Hepatocyte (in vitro differentiated cells): ENCODE results near the gene RAB28. TPM values are rescaled to one million over a fixed set of nuclear protein-coding genes. Genes with fewer than 3 reads are reported as not detected.

ENCODE experiments used
- DNase-seq: peaks from one replicate; pipeline ENCODE4 v3.0.0-alpha.2; 2016; ENCODE audit warnings: low spot score
- H2AFZ ChIP-seq: fragments of 200-600 bp; sonication (generic); 2 replicates; pipeline ENCODE4 v1.6.0; 2016; ENCODE audit warnings: antibody characterized with exemption, mild to moderate bottlenecking
- H3K27ac ChIP-seq: fragments of 200-600 bp; sonication (generic); 2 replicates; pipeline ENCODE4 v1.5.1; 2016; ENCODE audit warnings: mild to moderate bottlenecking
- H3K27me3 ChIP-seq: fragments of 200-600 bp; sonication (generic); 2 replicates; pipeline ENCODE4 v1.6.1; 2016
- H3K36me3 ChIP-seq: fragments of 200-600 bp; sonication (generic); replicated peaks from 2 replicates; pipeline ENCODE4 v1.5.1; 2016; ENCODE audit warnings: low read depth; ENCODE audit not compliant: insufficient read depth
- H3K4me1 ChIP-seq: fragments of 200-600 bp; sonication (generic); 2 replicates; pipeline ENCODE4 v1.5.1; 2016; ENCODE audit warnings: mild to moderate bottlenecking, moderate library complexity; ENCODE audit not compliant: insufficient read depth
- H3K4me2 ChIP-seq: fragments of 200-600 bp; sonication (generic); 2 replicates; pipeline ENCODE4 v1.6.0; 2016
- H3K4me3 ChIP-seq: fragments of 200-600 bp; sonication (generic); 2 replicates; pipeline ENCODE4 v1.5.1; 2016; ENCODE audit warnings: mild to moderate bottlenecking
- H3K79me2 ChIP-seq: fragments of 200-600 bp; sonication (generic); 2 replicates; pipeline ENCODE4 v1.6.0; 2017; ENCODE audit warnings: mild to moderate bottlenecking
- H3K9me2 ChIP-seq: fragments of 200-600 bp; sonication (generic); replicated peaks from 2 replicates; pipeline ENCODE4 v1.6.0; 2017; ENCODE audit warnings: mild to moderate bottlenecking; ENCODE audit not compliant: insufficient read depth
- H3K9me3 ChIP-seq: fragments of 200-600 bp; sonication (generic); 2 replicates; pipeline ENCODE4 v1.5.1; 2016; ENCODE audit warnings: low read depth, mild to moderate bottlenecking
- H4K20me1 ChIP-seq: fragments of 200-600 bp; sonication (generic); 2 replicates; pipeline ENCODE4 v1.6.0; 2016; ENCODE audit warnings: mild to moderate bottlenecking; ENCODE audit not compliant: insufficient read depth, poor library complexity, severe bottlenecking
- CTCF ChIP-seq: fragments of 200-600 bp; sonication (generic); IDR thresholded peaks from 2 replicates; pipeline ENCODE4 v1.5.1; 2016; ENCODE audit warnings: antibody characterized with exemption, mild to moderate bottlenecking; ENCODE audit not compliant: poor library complexity
- EZH2 ChIP-seq: fragments of 200-600 bp; sonication (generic); IDR thresholded peaks from 2 replicates; pipeline ENCODE4 v1.6.1; 2016; ENCODE audit warnings: antibody characterized with exemption, mild to moderate bottlenecking, borderline replicate concordance
- EZH2phosphoT487 ChIP-seq: fragments of 200-600 bp; sonication (generic); IDR thresholded peaks from one replicate; pipeline ENCODE4 v1.6.1; 2018; ENCODE audit warnings: antibody characterized with exemption, mild to moderate bottlenecking, low read depth, moderate library complexity; ENCODE audit not compliant: unreplicated experiment, severe bottlenecking
- WGBS: methylation state at CpG from one replicate; pipeline ENCODE4 v1.1.6; 2016; ENCODE audit warnings: low lambda C conversion rate; ENCODE audit errors: missing lambda C conversion rate; 5-methylcytosine and 5-hydroxymethylcytosine counted together
- polyA plus RNA-seq: library from polyadenylated mRNA; unstranded; fragments of >200 nt; fragmentation: Nextera tagmentation; extraction: Ambion mirVana; gene quantifications from 2 replicates; pipeline ENCODE4 v1.2.1, GENCODE V29; 2016
- total RNA-seq: library from RNA; depleted of rRNA; stranded (reverse); fragments of >200 nt; gene quantifications from 2 replicates; pipeline ENCODE4 v1.2.3, GENCODE V29; 2014

RAB28 gene
- total and polyA plus RNA-seq, 2 experiments from 2014 or later, result 14.5 to 26.1 TPM

GRCh38 chr4:13325744-13326143 lies 158.4 kb downstream of the RAB28 start:
- no peaks in the 10 kb centered on the region for H3K9me2 ChIP-seq
- H3K9me3 ChIP-seq, result no peaks in the 10 kb centered on the region
- no peaks in the 10 kb centered on the region for H3K4me1 ChIP-seq

GRCh38 chr4:13323921-13324320 lies 160.2 kb downstream of the RAB28 start:
- no peaks in the 10 kb centered on the region for H3K79me2 ChIP-seq
- DNase-seq, result no peak
- H4K20me1 ChIP-seq, result no peaks in the 10 kb centered on the region
- no peaks in the 10 kb centered on the region for H3K4me1 ChIP-seq
- H3K4me3 ChIP-seq, result no peak overlapping the region
- no peak overlapping the region for H2AFZ ChIP-seq
- no peak overlapping the region for H3K27ac ChIP-seq
- TF ChIP-seq CTCF (no peak), EZH2phosphoT487 (no peak)
- no peaks in the 10 kb centered on the region for H3K9me3 ChIP-seq
- H3K27me3 ChIP-seq, result no peaks in the 10 kb centered on the region
- no peaks in the 10 kb centered on the region for H3K9me2 ChIP-seq
- 94% methylated on average over 3 of the region's 3 CpGs for WGBS
- no peak overlapping the region for H3K4me2 ChIP-seq
- H3K36me3 ChIP-seq, result no peaks in the 10 kb centered on the region

More at GRCh38 chr4:13325744-13326143, 158.4 kb downstream of the RAB28 start:
- 40% methylated on average over 3 of the region's 3 CpGs for WGBS
- Histone ChIP-seq H3K4me3 (no peak overlapping the region), H3K27me3 (no peaks in the 10 kb centered on the region), H3K36me3 (no peaks in the 10 kb centered on the region), H2AFZ (no peak overlapping the region), H3K27ac (no peak overlapping the region), H3K4me2 (no peak overlapping the region), H4K20me1 (no peaks in the 10 kb centered on the region), H3K79me2 (no peaks in the 10 kb centered on the region)
- DNase-seq, result no peak
- TF ChIP-seq EZH2phosphoT487 (no peak), EZH2 (no peak), CTCF (no peak)

- TF ChIP-seq CTCF, result no peak
- TF ChIP-seq EZH2, result no peak
- no peak for TF ChIP-seq EZH2phosphoT487
- Histone ChIP-seq H3K4me2 (no peak overlapping the region), H3K9me2 (no peaks in the 10 kb centered on the region), H3K4me3 (no peak overlapping the region), H4K20me1 (no peaks in the 10 kb centered on the region), H3K27me3 (no peaks in the 10 kb centered on the region), H3K4me1 (no peaks in the 10 kb centered on the region), H3K27ac (no peak overlapping the region), H3K9me3 (no peaks in the 10 kb centered on the region), H2AFZ (no peak overlapping the region), H3K36me3 (no peaks in the 10 kb centered on the region), H3K79me2 (no peaks in the 10 kb centered on the region)
- no peak for DNase-seq
These were observed 161.4 kb downstream of the RAB28 start for GRCh38 chr4:13322681-13323101.

Other genes with a start within 250 kb of the RAB28 start
- gene NKX3-2, start 60.2 kb upstream of the RAB28 start, total RNA-seq, result 0.32 and 0.93 TPM in 2 replicates
- 0.33 and 0.41 TPM in 2 replicates for gene NKX3-2, start 60.2 kb upstream of the RAB28 start, polyA plus RNA-seq
- 29.1 and 29.5 TPM in 2 replicates for gene BOD1L1, start 143.4 kb upstream of the RAB28 start, total RNA-seq
- gene BOD1L1, start 143.4 kb upstream of the RAB28 start, polyA plus RNA-seq, result 11.9 and 14.7 TPM in 2 replicates